Measurements from ENCODE around the gene CSRP3.

CSRP3 gene

DNA sequence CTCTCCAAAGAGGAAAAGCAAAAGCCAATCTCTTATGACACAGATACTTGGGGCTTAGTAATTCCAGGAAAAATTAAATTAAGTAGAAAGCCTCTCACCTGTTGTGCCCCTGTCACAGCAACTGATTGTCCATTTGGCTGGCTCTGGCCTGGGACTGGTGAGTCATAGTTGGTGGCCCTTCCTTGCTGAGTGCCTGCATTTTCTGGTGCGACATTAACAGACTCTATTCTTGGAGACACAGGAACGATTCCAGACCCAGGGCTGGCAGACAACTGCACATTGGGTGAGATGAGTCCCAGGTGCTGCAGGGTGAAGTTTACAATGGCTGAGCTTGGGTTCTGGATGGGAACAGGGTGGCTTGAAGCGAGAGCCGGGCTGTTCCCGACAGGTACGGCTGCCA is 23.3 kb upstream of the CSRP3 start:
- DNase-seq = no peak

DNA sequence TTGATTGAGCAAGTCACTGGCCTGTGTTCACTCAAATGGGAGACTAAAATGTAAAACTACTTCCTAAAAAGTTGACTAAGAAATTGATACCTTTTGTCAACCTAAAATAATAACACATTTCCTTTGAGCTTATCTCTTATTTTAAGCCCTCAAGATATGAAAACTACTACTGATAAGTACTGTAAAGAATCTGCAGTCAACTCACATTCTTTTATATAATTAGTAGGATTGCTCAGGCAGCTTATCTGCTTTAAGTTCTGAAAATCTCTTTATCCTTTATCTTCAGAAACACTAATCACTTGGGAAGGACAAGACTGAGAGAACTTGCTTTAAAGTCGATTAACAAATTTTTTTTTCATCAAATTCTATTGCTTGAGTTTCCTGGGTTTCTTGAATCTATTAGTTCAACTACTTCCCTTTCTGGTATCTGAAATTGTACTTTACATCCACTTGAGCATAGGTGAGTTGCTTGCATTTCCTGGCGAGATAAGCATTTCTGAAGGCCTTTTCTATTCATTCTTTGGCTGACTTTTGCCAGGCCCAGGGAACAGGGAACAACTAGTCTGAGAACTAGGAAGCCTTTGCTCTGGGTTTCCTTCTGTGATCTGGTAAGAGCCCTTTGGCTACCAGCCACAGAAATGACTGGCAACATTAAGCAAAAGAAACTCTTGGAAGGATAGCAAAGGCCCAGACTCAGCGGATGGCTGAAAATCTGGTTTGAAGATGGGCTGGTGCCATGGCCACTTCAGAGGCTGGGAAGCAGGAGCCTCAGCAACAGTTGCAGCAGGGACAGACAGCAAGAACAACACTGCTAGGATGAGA is 19.3 kb upstream of the CSRP3 start:
- DNase-seq = no peak

- DNase-seq = no peak
These were observed 17.1 kb upstream of the CSRP3 start for GRCh38 chr11:19218786-19219460.

DNA sequence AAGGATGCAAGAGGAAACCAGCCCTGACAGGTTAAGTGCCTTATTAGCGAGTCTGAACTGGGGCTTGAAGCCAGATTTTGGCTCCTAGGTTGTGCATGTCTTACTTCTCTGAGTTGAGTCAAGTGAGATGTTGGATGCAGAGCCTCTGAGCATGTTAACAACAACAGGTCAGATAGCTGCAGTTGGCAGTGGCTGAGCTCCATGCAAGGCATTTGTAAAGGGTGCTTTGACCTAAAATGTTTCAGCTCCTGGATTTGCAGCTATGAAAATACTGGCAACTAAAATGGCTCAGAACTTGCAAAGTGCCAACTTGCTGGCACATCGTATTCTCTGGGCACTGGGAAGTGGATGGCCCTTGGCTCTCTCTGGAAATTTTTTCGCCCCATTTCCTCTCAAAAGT is 16.4 kb upstream of the CSRP3 start:
- no peak for DNase-seq

DNA sequence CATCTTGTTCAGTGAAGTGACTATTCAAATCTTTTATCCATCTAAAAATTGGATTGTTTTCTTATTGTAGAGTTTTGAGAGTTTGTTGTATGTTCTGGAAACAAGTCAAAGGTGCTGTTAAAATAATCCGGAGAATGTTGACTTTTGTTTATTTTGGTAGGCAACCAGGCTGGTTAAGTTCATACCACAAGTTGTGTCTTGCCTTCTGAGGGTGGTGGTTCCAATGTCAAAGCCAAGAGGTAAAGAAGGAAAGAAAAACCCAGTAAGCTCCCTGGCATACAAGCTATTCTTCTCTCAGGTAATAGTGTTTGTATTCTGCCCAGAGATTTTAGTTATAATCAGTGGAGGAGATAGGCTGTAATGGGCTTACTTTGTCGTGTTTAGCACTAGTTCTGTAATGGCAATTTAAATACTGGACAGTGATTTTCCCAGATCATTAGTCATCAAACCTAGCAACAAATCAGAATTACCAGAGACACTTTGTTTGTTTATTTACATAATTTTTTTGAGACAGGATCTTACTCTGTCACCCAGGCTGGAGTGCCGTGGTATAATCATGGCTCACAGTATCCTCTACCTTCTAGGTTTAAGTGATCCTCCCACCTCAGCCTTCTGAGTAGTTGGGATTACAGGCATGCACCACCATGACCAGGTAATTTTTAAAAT is 15.1 kb upstream of the CSRP3 start:
- no peak for DNase-seq

DNA sequence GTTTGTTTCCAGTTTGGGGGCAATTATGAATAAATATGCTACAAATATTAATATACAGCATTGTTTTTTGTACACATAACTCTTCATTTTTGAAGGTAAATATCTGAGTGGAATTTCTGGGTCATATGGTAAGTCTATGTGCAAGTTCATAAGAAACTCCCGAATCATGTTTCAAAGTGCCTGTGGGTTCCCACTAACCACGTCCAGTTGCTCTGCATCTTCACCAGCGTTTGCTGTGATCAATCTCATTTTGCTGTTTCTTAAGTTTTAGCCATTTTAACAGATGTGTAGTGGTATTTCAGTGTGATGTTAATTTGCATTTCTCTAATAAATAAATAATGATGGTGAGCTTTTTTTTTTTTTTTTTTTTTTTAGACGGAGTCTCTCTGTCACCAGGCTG is 14.2 kb upstream of the CSRP3 start:
- DNase-seq = no peak

DNA sequence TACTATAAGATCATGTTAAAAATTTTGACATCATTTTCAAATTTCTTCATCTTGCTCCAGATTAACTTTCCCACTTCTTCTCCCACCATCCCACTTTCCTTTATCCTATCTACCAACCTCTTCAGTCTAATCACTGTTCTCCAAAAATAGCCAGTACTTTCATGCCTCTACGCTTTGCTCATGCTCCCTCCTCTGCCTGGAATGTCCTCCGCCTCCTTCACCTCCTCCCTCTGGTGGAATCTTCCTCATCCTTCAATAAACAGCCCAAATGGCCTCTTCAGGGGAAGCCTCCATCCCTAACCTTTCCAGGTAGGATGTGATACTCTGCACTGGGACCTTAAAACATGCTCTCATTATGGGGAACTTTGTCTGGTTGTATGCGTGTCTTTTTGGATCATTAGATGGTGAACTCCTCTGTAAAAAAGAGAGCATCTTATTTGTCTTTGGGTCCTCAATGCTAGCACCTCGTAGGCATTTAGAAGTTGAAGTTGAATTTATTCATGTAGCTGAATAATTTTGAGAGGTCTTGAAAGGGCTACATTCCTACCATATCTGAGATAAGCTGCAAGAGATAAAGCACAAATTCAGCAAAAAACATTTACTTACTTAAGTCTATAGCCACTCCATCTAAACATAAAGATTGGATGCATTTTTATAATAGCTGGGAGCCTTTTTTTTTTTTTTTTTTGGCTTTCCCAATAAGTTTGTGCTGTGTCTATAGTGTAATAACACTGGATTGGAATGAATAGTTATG is 8.0 kb upstream of the CSRP3 start:
- no peak for DNase-seq

DNA sequence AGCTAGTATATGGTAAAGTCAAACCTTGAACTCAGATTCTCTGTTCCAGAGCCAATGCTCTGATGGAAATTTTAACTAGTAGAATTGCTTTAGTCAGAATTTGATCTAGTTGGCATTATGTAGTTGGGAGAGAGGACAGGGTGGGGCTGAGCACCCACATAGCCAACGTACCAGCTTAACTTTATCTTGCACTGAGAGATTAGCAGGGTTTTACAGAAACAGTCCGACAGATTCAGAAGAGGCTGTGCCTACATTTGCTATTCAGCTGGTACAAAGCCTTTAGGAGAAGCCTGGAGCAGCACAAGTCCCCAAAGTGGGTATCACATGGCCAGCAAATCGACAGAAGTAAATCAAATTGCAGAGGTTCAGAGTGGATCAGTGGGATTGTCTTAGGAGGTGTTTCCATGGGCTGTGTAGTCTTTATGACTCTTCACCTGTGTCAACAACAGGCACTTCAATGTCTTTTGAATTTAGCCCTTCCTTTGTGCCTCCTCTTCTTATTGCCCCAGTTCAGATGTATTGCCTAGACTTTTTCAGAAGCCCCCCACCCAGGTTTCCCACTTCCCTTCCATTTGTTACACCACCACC is 7.3 kb upstream of the CSRP3 start:
- no peak for DNase-seq

DNA sequence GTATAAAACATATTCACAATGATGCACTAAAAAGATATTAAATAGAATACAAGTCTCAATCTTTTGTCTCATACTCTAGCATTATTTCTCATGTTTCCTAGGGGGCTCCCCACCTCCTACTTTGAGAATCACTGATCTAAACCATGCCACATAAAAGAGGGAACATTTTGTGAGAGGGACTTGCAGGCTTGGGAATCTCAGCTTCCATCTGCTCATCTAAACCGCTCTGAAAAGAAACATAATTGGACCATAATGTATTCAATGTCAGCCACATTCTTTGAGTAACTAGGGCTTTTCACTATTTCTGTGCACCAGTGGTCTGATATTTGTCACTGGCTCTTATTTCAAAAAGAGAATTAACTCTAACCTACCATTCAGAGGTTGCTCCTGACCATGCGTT is 6.4 kb upstream of the CSRP3 start:
- no peak for DNase-seq

GRCh38 chr11:19204836-19205235 is 3.1 kb upstream of the CSRP3 start:
- no peak for DNase-seq

DNA sequence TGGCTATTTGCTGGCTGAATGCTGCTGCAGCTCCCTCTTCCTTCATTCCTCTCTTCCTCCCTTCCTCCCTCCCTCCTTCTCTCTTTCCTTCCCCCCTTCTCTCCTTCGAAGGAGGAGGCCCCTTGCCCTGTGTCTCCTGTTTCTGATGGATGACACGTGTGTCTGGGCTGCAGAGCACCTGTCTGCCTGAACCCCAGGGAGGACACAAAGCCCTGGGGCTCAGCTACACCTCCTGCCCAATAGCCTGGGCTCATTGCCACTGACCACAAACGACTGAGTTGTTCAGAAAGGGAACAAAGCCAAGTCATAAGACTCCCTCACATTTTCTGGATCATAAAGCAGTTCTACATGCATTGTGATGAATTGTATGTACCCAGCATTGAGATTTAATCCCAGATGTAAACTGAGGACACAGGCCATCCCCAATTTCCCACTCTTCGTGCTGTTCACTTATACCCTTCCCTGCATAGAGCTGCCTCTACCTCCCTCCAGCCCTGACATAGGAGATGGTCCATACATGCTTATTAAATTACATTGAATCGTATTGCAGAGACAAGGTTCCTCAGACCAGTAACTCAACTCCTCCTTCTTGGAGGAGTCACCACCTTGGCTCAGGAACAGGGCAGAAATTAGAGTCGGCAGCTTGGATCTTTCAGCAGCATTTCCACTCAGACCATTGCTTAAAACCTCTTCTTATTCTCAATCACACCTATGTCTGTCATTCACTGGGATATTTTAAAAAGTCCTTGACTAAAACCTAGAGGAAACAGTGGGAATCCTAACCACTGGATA is 1.2 kb downstream of the CSRP3 start:
- no peak for DNase-seq

GRCh38 chr11:19199771-19200170 is 2.0 kb downstream of the CSRP3 start:
- DNase-seq = no peak

GRCh38 chr11:19199048-19199447 is 2.7 kb downstream of the CSRP3 start:
- no peak for DNase-seq

DNA sequence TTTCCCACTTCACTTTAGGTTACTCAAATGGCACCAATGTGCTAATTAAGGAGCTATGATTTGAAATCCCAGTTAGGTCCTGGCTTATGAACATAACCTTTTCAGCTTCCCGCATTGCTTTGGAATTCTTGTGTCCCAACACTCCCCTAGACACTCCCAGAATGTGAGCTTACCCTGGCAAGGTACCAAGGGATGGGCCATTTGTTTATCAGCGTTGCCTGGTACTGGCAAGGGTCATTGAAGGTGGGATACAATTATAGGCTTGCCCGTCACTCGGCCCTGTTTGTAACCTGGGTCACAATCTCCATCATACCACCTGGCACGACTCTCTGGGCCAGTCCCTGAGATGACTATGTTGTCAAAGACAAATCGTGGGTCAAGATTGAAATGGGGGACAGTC is 5.4 kb downstream of the CSRP3 start:
- no peak for DNase-seq

DNA sequence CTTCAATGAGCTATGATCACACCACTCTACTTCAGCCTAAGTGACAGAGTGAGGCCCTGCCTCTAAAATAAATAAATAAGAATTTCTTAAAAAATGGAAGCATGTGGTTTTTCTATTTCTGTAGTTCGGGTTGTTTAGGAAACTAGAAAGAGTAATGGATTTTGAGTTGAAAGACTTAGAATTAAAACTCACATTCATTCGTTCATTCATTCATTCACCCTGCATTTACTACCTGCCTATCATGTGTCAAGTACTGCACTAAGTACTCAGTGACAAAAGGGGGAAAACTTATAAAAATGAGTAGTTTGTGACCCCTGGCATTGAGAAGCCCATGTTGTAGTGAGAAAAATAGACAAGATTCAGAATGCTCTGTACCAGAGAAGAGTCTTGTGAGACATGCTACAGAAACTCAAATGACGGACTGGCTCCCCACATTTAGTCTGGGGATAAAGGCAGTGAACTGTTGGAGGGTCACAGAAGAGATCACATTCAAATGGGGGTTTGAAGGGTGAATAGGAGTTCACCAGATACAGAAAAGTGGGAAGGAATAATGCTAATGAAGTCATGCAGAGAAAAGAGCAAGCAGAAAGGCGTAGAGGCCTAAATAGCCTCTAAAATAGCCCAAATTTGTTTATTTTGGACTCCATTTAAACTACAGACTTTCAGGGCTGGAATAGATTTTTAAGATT is 7.0 kb downstream of the CSRP3 start:
- DNase-seq = no peak

GRCh38 chr11:19193916-19194315 is 7.9 kb downstream of the CSRP3 start:
- DNase-seq = no peak

GRCh38 chr11:19191530-19192169 is 10.1 kb downstream of the CSRP3 start:
- DNase-seq = no peak

- no peak for DNase-seq
These were observed 13.9 kb downstream of the CSRP3 start for GRCh38 chr11:19187833-19188258.

- DNase-seq = no peak
These were observed 14.5 kb downstream of the CSRP3 start for GRCh38 chr11:19187114-19187832.

DNA sequence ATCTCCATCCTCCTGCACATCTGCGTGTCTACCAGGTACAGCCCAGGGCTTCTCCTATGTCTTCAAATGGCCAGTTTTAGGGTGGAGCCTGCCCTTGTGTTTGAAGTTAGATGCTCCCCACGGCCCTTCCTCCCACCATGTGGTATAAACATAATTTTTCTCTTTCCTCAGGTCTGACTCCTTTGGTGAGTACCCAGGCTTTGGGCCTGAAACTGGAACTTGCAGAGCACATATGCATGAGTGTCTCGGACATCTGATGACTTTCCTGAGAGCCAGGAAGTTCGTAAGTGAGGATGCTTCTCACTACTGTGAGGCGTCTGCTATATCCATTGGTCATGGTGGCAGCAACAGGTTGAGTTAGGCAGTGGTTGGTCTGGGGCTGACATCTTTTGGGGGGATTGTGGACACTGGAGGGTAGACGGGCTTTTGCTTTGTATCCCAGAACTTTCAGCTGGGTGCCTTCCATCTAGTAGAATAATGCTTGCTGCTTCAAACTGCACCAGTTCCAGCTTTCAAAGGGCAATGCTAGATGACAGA is 16.2 kb downstream of the CSRP3 start:
- no peak for DNase-seq
